ENCODE results near the gene MDFI.

MDFI gene

GRCh38 chr6:41599852-41600445, 38.3 kb upstream of the MDFI start:
- Histone ChIP-seq H3K4me1 (ENCODE audit: insufficient read depth, low read length, severe bottlenecking) (peaks cover 10% of the 10 kb centered on the region), H2AFZ (ENCODE audit: low read length) (no peak overlapping the region), H3K36me3 (ENCODE audit: insufficient read depth, low read length) (no peaks in the 10 kb centered on the region), H3K4me3 (ENCODE audit: low read depth, low read length, poor library complexity, severe bottlenecking) (no peak overlapping the region), H3F3A (ENCODE audit: insufficient read depth, low read length) (no peaks in the 10 kb centered on the region), H3K9me3 (ENCODE audit: low read length) (no peaks in the 10 kb centered on the region), H3K9me2 (ENCODE audit: low read depth, low read length) (no peaks in the 10 kb centered on the region), H3K4me2 (ENCODE audit: low read length) (no peak overlapping the region), H3K79me2 (ENCODE audit: insufficient read depth, low read length) (no peaks in the 10 kb centered on the region), H4K20me1 (ENCODE audit: insufficient read depth, low read length) (no peaks in the 10 kb centered on the region), H3K27me3 (ENCODE audit: insufficient read depth, low read length) (no peaks in the 10 kb centered on the region), H3K9ac (ENCODE audit: low read length) (no peak overlapping the region), H3K27ac (ENCODE audit: low read depth, low read length, poor library complexity, severe bottlenecking) (no peak overlapping the region)
- TF ChIP-seq EZH2 (IDR thresholded peaks at IDR 0.05; ENCODE audit: borderline replicate concordance, low read length) (no peak), CTCF (IDR thresholded peaks at IDR 0.05; ENCODE audit: low read length) (no peak)

GRCh38 chr6:41600499-41601247, 37.6 kb upstream of the MDFI start:
- Histone ChIP-seq H3K36me3 (ENCODE audit: insufficient read depth, low read length) (no peaks in the 10 kb centered on the region), H3K4me2 (ENCODE audit: low read length) (no peak overlapping the region), H3K79me2 (ENCODE audit: insufficient read depth, low read length) (no peaks in the 10 kb centered on the region), H3K9me2 (ENCODE audit: low read depth, low read length) (no peaks in the 10 kb centered on the region), H3K9ac (ENCODE audit: low read length) (no peak overlapping the region), H3F3A (ENCODE audit: insufficient read depth, low read length) (no peaks in the 10 kb centered on the region), H3K27ac (ENCODE audit: low read depth, low read length, poor library complexity, severe bottlenecking) (no peak overlapping the region), H3K4me3 (ENCODE audit: low read depth, low read length, poor library complexity, severe bottlenecking) (no peak overlapping the region), H4K20me1 (ENCODE audit: insufficient read depth, low read length) (no peaks in the 10 kb centered on the region), H3K27me3 (ENCODE audit: insufficient read depth, low read length) (no peaks in the 10 kb centered on the region), H3K9me3 (ENCODE audit: low read length) (no peaks in the 10 kb centered on the region), H2AFZ (ENCODE audit: low read length) (no peak overlapping the region), H3K4me1 (ENCODE audit: insufficient read depth, low read length, severe bottlenecking) (peaks cover 10% of the 10 kb centered on the region)
- TF ChIP-seq EZH2 (IDR thresholded peaks at IDR 0.05; ENCODE audit: borderline replicate concordance, low read length): no peak
- TF ChIP-seq CTCF (IDR thresholded peaks at IDR 0.05; ENCODE audit: low read length): no peak

GRCh38 chr6:41601248-41601549, 37.1 kb upstream of the MDFI start:
- Histone ChIP-seq H3K36me3 (ENCODE audit: insufficient read depth, low read length) (no peaks in the 10 kb centered on the region), H3K4me2 (ENCODE audit: low read length) (no peak overlapping the region), H3K9me3 (ENCODE audit: low read length) (no peaks in the 10 kb centered on the region), H3F3A (ENCODE audit: insufficient read depth, low read length) (no peaks in the 10 kb centered on the region), H3K9ac (ENCODE audit: low read length) (no peak overlapping the region), H3K27me3 (ENCODE audit: insufficient read depth, low read length) (no peaks in the 10 kb centered on the region), H3K9me2 (ENCODE audit: low read depth, low read length) (no peaks in the 10 kb centered on the region), H3K79me2 (ENCODE audit: insufficient read depth, low read length) (no peaks in the 10 kb centered on the region), H3K27ac (ENCODE audit: low read depth, low read length, poor library complexity, severe bottlenecking) (no peak overlapping the region), H3K4me1 (ENCODE audit: insufficient read depth, low read length, severe bottlenecking) (peaks cover 10% of the 10 kb centered on the region), H4K20me1 (ENCODE audit: insufficient read depth, low read length) (no peaks in the 10 kb centered on the region), H3K4me3 (ENCODE audit: low read depth, low read length, poor library complexity, severe bottlenecking) (no peak overlapping the region), H2AFZ (ENCODE audit: low read length) (no peak overlapping the region)
- no peak for TF ChIP-seq EZH2 (IDR thresholded peaks at IDR 0.05; ENCODE audit: borderline replicate concordance, low read length)
- TF ChIP-seq CTCF (IDR thresholded peaks at IDR 0.05; ENCODE audit: low read length): no peak

All from OCI-LY1 (cell line).